ENCODE measurements around the gene ST3GAL3.

ST3GAL3 gene

DNA sequence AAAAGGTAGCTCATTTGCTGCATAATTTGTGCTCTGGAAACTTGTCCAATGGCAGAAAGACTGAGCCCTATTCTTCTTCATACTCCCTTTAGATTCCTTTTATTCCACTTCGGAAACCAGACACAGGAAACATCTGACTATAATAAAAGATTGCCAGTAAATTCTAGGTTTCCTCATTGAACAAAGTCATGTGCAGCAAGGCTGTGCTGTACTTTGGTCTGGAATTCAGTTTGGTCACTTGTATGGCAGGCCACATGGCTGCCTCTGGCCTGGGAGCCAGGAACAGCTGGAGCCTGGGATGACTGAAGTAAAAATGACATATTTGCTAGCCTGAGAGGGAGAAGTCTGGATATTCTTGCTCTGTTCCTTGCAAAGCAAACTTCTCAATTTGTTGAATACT, 79.6 kb downstream of the ST3GAL3 start:
- DNase-seq (ENCODE audit: low read depth) = no peak

DNA sequence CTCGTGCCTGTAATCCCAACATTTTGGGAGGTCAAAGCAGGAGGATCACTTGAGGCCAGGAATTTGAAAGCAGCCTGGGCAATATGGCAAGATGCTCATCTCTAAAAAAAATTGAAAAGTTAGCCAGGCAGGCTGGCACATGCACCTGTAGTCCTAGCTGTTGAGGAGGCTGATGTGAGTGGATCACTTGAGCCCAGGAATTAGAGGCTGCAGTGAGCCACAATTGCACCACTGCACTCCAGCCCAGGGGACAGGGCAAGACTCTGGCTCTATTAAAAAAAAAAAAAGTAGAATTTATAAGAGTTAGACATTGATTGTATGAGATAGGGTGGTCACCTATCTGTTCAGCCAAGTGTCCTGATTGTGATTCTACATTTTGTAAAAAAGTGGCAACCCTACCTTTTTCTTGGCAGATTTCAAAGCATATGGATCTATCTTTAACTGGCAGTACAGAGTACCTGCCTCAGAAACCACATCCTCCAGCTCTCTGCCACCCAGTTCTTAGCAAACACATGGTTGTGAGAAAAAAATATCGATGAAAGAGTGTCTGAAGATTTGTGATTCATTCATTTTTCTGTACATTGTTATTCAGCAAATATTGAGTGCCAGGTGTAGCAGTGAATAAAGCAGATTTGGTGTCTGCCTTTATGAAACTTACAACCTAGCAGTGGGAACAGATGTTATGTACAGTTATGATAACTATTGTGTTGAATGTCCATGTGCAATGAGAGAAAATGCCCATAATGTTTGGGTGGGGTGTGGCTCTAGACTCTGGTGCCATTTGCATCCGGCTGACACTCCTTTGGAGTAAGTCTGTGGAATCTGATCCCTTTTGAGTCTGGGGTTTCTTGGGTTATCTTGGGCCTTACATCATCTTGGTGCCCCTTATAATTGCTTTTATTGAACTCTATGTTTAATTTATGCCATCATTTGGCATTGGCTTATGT, 82.5 kb downstream of the ST3GAL3 start:
- DNase-seq (ENCODE audit: low read depth) = no peak

DNA sequence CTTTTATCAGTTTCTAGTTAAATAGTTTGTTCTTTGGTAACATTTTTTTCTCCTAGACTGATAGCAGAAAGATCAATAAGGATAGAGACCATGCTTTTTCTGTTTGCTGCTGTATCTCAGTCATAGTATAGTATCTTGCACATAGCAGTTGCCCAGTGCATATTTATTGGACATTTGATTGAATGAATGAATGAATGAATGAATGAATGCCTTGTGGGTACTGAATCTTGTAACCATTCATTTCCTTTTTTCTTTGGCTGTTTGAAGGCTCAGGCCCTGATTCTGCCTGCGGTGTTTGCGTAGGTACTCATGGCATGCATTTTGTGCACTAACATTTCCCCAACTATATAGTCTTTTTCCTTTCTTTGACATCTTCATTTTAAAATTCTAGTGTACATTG, 83.9 kb downstream of the ST3GAL3 start:
- no peak for DNase-seq (ENCODE audit: low read depth)

DNA sequence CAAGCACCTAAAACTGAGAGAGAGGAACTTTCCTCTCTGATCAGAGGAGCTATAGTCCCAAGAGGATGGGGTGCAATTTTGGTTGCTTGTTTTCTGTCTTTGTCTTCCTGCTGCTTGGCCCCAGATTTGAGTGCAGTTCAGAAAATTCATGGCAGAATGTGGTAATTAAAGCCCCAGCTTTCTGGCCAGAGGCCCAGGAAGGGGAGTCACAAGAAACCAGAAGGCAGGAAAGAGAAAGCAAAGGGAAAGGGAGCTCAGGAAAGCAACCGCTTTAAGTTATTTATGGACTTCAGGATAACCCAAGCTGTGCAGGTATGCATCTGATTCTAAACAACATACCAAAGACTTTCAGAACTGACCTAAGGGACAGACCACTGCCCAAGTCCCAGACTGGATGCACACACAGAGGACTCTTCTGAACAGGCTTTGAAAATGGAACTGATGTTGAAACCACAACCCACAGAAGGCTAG, 88.8 kb downstream of the ST3GAL3 start:
- DNase-seq (ENCODE audit: low read depth) = no peak

DNA sequence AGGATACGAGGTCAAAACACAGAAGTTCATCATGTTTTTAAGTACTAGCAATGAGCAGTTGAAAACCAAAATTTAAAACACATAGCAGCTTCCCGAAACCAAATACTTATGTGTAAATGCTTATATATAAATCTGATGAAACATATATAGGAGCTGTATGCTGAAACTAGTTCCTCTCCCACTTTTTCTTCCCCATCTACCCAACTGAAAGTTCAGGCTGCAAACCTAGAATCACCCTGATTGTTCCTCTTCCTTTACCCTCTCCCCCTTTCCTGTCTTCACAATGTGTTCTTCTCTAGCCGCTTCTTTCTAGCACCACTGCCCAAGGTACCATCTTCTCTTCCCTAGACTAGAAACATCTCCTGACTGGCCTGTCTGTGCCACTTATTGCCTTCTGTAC, 90.6 kb downstream of the ST3GAL3 start:
- DNase-seq (ENCODE audit: low read depth) = no peak

DNA sequence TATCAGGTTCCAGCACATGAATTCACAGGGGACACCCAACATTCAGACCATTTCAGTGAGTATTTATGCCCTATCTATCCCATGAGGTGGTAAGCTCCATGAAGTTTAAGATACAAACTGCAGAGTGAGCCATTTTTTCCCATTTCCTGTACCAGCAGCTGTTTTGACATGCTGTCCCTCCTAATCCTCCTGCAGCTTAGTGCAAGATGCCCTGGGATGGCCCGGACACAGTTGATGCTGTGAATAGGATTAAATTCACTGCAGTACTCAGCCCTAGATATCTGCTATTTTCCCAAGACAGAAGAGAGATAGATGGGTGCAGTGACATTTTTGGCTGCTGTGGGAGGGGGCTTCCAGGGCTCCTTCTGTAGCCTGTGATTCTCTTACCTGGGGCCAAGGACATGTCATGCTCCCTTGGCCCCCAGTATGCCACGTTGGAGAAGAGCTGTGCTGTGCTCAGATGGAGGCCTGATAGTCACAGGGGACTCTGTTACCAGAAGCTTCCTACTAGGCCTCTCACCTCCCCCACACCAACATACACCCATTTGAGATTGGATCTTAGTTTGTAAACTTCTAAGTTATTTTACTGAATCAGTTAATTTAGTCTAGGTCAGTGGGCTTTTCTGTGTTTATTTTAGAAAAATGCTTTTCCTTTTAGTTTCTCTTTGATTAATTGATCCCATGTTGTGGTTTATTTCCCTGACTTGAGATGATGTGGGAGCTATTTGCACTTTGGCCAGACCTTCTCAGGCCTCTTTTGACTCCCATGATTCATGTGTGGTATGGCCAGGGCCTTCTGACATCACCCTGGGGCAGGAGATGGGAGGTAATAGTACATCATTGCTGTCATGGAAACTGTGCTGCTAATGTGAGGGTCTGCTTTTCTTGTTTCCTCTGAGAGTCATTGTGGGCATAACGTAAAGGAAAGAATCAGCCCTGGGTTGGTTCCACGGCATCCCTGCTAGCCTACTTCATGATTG, 92.6 kb downstream of the ST3GAL3 start:
- DNase-seq (ENCODE audit: low read depth) = no peak

DNA sequence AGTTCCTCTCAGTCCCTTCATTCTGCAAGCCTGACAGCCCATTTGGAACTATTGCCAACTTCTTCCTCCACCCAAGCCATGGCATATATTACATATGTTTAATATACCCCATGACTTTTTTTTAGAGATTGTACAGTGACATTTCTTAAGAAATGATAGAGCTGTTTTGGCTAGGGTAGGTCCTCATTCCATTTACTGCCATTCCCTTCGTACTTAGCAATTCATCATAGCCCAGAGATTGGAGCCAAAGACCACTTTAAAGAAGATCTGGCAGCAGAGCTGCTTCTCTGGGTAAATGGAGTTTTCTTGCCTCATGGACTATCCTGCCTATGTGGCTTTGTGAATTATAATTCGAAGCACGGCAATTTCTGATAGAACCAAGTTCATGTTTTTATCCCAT, 93.4 kb downstream of the ST3GAL3 start:
- no peak for DNase-seq (ENCODE audit: low read depth)

DNA sequence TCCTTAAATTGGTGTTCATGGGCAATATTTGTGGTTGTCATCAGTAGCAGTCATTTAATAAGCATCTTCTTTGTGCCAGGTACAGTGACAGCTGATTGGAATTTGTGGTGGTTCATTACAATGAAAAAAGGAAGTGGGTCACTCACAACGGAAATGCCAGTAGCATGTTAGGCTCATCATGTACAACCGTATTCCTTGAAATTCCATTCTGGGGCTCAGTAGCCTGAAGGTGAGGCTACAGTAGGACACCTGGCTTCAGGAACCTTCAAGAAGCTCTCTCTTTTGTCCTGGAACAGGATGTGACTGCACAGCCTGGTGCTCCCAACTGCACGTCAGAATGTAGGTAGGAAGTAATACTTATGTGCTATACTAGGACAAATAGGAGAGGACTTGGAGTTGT, 93.9 kb downstream of the ST3GAL3 start:
- DNase-seq (ENCODE audit: low read depth) = no peak

DNA sequence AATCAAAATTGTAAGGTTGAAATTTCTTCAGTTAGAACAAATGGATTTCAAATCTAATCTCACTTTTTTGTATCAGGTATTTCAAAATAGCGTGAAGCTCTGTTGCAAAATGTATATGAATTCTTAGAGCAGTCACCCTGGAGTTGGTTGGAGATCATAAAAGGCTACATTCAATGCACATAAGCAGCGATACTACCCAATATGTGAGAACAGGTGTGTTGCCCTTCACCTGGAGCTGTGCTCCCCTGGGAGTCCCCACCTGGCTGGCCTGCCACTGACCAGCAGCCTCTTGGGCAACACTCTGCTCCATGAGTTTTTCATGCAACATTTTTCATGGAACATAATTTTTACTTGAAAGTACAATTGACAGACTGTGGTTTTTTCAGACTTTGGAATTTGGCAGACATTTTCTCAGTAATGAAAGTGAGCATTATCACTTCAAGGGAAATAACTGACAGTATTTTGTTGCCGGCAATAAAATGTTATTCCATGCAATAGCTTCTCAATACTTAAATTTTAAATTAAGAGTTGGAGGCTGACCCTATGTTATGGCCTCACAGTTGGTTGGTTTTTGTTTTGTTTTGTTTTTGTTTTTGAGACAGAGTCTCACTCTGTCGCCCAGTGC, 95.1 kb downstream of the ST3GAL3 start:
- no peak for DNase-seq (ENCODE audit: low read depth)

DNA sequence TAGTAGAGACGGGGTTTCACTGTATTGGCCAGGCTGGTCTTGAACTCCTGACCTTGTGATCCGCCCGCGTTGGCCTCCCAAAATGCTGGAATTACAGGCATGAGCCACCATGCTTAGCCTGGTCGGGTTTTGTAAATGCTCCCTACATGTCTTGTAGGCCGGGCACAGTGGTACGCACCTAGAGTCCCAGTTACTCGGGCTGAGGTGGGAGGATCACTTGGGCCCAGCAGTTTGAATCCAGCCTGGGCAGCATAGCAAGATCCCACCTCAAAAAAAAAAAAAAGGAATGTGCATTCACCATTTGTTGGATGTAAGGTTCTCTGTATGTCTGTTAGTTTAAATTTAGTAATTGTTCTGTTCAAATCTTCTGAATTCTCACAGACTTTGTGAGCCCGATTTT, 95.8 kb downstream of the ST3GAL3 start:
- no peak for DNase-seq (ENCODE audit: low read depth)

DNA sequence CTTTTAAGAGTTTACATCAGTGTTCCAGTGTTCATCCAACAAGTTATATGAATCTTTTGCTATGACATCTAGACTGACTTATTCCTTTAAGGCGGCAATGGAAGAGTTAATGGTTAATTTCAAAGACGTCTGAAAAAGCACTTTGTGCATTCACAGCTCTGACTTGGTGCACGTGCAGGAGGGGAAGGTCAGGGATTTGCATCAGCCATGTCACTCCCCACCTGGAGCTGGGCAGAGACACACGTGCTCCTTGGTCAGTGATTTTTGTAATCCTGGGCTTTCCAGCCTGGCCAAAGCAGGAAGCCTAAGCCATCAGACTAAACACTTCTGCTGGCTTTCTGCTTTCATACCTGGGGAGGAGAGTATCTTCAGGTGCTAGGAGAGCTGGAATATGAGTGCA, 96.3 kb downstream of the ST3GAL3 start:
- no peak for DNase-seq (ENCODE audit: low read depth)

DNA sequence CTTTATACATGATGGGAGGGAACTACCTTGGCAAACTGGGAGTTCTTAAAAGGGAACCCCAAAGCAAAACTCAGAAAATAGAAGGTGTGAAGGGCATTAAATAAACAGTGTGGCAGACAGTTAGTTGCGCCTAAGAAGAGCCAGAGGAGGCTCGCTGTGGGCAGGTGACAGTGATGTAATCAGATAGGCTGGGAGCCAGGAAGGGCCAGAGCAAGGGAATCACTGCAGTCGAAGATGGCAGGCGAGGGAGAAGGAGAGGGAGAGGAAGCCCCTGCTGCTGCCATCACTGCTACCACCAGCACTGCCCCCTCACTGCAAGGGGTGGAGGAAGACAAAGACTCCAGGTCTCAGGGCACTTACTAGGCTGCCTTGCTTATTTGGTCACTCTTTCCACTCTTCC, 97.2 kb downstream of the ST3GAL3 start:
- DNase-seq (ENCODE audit: low read depth) = no peak

DNA sequence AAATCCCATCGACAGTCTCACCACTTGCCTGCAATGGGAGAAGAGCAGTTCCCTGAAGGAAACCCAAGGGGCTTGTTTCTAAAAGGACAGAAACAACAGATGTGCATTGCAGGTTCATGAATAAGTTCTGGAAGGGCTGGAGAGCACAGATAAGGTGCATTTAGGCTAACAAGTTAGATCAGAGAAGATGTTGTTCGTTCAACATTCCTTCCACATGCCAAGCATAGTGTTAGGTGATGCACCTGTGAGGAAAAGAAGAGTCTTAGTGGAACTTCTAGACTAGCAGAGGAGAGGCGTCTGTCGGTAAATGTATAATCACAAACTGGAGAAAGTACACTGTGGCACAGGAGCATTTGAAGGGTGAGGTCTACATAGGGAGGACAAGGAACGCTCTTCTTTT, 98.0 kb downstream of the ST3GAL3 start:
- no peak for DNase-seq (ENCODE audit: low read depth)

DNA sequence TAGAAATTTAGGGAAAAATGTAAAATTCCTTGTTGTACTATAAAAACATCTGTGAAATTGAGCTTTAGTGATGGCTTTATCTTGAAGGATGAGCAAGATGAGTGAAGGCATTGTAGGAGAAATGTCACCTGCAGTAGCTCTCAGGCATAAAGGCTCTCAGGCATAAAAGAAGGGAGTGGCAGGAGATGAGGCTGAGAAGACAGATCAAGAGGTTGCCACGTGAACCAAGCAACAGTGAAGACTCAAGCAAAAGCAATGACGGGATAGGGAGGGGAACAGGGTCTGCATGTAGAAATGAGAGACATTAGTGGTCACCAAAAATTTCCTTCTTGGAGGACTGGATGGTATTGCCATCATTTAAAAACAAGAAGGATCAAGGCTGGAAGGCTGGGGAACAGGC, 98.8 kb downstream of the ST3GAL3 start:
- DNase-seq (ENCODE audit: low read depth) = no peak

DNA sequence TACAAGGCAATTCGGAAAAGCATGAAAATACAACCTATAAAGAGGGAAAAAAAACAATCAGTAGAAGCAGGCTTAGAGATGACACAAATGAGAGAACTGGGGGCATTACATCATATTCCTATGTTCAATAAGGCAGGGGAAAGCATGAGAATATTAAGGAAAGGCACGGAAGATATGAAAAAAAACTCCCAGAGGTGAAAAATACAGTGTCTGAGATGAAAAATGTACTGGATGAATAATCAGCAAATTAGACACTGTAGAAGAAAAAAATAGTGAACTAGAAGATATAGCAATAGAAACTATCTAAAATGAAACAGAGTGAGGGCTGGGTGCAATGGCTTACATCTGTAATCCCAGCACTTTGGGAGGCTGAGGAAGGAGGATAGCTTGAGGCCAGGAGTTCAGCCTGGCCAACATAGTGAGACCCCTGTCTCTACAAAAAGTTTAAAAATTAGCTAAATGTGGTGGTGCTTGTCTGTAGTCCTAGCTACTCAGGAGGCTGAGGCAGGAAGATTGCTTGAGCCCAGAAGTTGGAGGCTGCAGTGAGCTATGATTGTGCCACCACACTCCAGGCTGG, 101.8 kb downstream of the ST3GAL3 start:
- no peak for DNase-seq (ENCODE audit: low read depth)

DNA sequence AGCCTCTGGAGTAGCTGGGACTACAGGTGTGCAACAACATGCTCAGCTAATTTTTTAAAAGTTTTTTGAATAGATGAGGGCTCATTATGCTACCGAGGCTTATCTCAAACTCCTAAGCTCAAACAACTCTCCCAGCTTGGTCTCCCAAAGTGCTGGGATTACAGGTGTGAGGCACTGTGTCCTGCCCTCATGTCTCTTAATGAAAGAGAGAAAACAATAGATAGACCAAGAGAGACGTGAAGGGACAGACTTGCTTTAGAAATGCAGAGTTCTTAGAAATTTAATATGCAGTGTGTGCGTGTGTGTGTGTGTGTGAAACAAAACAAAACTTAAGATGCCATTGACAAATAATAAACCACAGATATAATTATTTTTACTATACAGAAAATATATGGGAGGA, 105.2 kb downstream of the ST3GAL3 start:
- no peak for DNase-seq (ENCODE audit: low read depth)

DNA sequence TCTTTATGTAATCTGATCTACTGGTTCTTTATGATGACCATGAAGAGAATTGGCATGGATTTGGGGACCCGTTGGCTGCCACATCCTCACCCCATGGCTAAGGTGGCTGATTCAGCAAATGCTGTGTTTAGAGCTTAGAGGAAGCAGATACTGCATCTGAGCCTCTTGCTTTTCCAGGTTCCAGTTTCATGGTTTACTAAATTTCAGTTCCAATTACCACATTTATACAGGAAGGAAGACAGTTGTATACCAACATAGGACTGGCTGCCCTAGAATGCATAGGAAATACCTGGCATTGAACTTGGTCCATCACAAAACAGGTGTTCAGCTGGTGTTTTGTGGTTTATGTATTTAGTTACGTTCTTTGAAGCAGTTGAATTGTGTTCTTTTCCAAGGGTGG, 107.1 kb downstream of the ST3GAL3 start:
- DNase-seq (ENCODE audit: low read depth) = no peak

DNA sequence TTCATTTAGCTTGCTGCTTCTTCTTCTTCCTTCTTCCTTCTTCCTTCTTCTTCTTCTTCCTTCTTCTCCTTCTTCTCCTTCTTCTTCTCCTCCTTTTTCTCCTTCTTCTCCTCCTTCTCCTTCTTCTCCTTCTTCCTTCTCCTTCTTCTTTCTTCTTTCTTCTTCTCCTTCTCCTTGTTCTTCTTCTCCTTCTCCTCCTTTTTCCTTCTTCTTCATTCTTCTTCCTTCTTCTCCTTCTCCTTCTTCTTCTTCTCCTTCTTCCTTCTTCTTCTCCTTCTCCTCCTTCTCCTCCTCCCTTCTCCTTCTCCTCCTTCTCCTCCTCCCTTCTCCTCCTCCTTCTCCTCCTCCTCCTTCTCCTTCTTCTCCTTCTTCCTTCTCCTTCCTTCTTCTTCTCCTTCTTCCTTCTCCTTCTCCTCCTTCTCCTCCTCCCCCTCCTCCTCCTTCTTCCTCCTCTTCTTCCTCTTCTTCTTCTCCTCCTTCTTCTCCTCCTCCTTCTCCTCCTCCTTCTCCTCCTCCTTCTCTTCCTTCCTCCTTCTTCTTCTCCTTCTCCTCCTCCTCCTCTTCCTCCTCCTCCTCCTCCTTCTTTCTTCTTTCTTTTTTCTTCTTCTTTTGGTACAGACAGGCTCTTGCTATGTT, 110.1 kb downstream of the ST3GAL3 start:
- DNase-seq (ENCODE audit: low read depth) = no peak

DNA sequence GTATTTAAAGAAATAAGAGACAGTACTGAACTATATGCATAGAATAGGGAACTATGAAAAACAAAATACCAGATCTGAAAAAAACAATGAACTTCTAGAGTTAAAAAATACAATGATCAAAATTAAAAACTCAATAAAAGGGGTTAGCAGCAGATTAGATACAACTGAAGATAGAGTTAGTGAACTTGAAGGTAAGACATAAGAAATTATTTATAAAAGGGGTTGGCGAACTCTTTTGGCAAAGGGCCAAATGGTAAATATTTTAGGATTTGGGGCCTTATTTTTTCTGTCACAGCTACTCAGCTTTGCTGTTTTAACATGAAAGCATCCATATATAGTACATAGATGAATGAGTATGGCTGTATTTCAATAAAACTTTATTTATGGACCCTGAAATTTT, 111.4 kb downstream of the ST3GAL3 start:
- no peak for DNase-seq (ENCODE audit: low read depth)

DNA sequence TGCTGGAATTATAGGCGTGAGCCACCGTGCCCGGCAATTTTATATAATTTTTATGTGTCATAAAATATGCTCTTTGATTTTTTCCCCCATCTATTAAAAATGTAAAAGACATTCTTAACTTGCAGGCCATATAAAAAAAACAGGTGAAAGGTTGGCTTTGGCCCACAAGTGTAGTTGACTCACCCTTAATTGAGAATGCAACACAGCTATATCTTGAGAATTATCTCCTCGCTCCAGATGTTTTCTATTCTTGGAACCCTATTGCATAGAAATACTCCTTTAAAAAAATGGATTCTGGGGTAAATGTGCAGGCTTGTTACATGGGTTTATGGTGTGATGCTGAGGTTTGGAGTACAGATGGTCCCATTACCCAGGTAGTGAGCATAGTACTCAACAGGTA, 112.0 kb downstream of the ST3GAL3 start:
- DNase-seq (ENCODE audit: low read depth) = no peak

DNA sequence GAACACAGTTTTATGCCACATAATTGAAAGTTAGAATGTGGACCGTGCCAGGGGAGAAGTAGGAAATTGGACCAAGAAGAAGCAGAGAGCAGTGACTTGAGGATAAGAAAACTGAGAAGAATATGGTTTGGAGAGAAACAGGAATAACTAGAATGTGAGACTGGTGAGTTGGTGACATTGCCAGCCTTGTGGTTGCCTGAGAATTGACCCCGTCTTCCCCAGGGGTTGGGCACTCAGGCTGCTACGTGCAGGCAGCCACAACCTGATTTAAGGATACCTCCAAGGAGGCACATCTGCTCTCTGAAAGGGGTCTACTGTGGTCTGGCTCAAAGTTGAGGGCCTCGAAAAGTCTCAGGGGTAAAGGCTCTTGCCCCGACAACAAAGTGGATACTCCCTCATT, 114.1 kb downstream of the ST3GAL3 start:
- no peak for DNase-seq (ENCODE audit: low read depth)
